Heart right ventricle (tissue), 16 donors: ENCODE data around the gene PKIG. TPM values are rescaled to one million over a fixed set of nuclear protein-coding genes. Genes with fewer than 3 reads are reported as not detected.

Experiments used
- ATAC-seq, 8 donors: fragments of 200-7000 bp; cut with Tn5 transposase; one replicate each; pipeline ENCODE4 v1.9.1; 2020; ENCODE audit warnings: mild to moderate bottlenecking in 8 of 8, moderate library complexity in 8 of 8, moderate number of reproducible peaks in 1 of 8
- DNase-seq, 2 donors: peaks; one replicate each; pipeline ENCODE4 v3.0.0-alpha.2; 2020
- H3K27ac ChIP-seq, 10 donors: fragments of 200-600 bp; sonication (generic) in 2 of 10; one replicate each; pipeline versions ENCODE4 v1.5.0 to v1.8.0; 2020 to 2022; ENCODE audit warnings: mild to moderate bottlenecking in 3 of 10
- H3K27me3 ChIP-seq, 7 donors: fragments of 200-600 bp; one replicate each; pipeline ENCODE4 v1.8.0; 2021 to 2022; ENCODE audit warnings: mild to moderate bottlenecking in 2 of 7
- H3K36me3 ChIP-seq, 9 donors: fragments of 200-600 bp; sonication (generic) in 1 of 9; one replicate each; pipeline versions ENCODE4 v1.5.0 to v1.8.0; 2020 to 2022; ENCODE audit warnings: mild to moderate bottlenecking in 2 of 9
- H3K4me1 ChIP-seq, 9 donors: fragments of 200-600 bp; sonication (generic) in 1 of 9; one replicate each; pipeline versions ENCODE4 v1.5.0 to v1.8.0; 2020 to 2022; ENCODE audit warnings: mild to moderate bottlenecking in 4 of 9
- H3K4me3 ChIP-seq, 10 donors: fragments of 200-600 bp; sonication (generic) in 2 of 10; one replicate each; pipeline versions ENCODE4 v1.5.0 to v1.8.0; 2020 to 2022; ENCODE audit warnings: mild to moderate bottlenecking in 7 of 10, moderate library complexity in 2 of 10
- H3K9me3 ChIP-seq, 11 donors: fragments of 200-600 bp in 10 of 11; sonication (generic) in 2 of 11; one replicate each; pipeline versions ENCODE4 v1.5.0 to v1.8.0; 2013 to 2022; ENCODE audit warnings: mild to moderate bottlenecking in 2 of 11, control low read depth in 1 of 11, moderate library complexity in 1 of 11
- WGBS, 2 donors: extraction: QIAGEN DNeasy Blood & Tissue Kit; methylation state at CpG; one replicate each; pipeline ENCODE4 v1.1.7; 2013; ENCODE audit warnings: inconsistent platforms in 1 of 2; 5-methylcytosine and 5-hydroxymethylcytosine counted together
- intact Hi-C, 10 donors: fragments of 100-400 bp; cut with DNase I; formaldehyde crosslinking; loops; one replicate each; pipeline versions ENCODE4 v1.11.1 to v1.14.2; 2022
- polyA plus RNA-seq, 2 donors: library from polyadenylated mRNA; stranded (reverse); fragments of 200-250 nt; gene quantifications; one replicate each; pipeline ENCODE4 v1.2.3, GENCODE V29; 2013
- total RNA-seq, 10 donors: library from RNA; stranded (reverse); fragmentation: NEBNext Ultra II Directional in 3 of 10; extraction: Animal tissue kit (Norgen Biotek cat#: 25700) in 3 of 10; gene quantifications; one replicate each; pipeline versions ENCODE4 v1.2.1 to v1.2.4, GENCODE V29; 2021 to 2023
- TF ChIP-seq, protein P1 (sequence below), 9 donors: fragments of 200-600 bp; sonication (generic) in 2 of 9; IDR thresholded peaks; one replicate each; pipeline versions ENCODE4 v1.5.0 to v1.8.0; 2021 to 2022; ENCODE audit warnings: antibody characterized with exemption in 9 of 9, mild to moderate bottlenecking in 5 of 9, moderate library complexity in 1 of 9
- donor health status: Arrhythmogenic right ventricular cardiomyopathy.
- donor health status: ischemic (EF 13 %, LVEDD 7.1; RV severe dilation, severe dysfunction).
- donor health status: healthy with polysubstance abuse.
- donor health status: DM: no; HTN: yes; CAD: no.
- donor health status: DM: no; HTN: no; CAD: no.
- donor health status: ischemic (EF 25% LVEDD 6.9; RV normal size, moderate dysfunction).
- donor health status: ischemic (EF 25% LVEDD 5.7; RV mildly dilated, moderate dysfunction).
- donor health status: healthy.
- donor health status: DM: yes; HTN: yes; CAD: no.
- donor health status: Ischemic cardiomyopathy.
- donor health status: ischemic (EF 35%, LVEDD 5.7; RV mildly dilated, moderate dysfunction).
- donor health status: nonischemic (EF 11% LVEDD 7.7; RV severe dilation, severe dysfunction).
- donor health status: DM: yes; HTN: yes; CAD: no.
- donor health status: PGD.
- donor health status: ischemic (EF 29% LVEDD 5.4; RV normal size, mild dysfunction).
- donor health status: nonischemic (EF 23%, LVEDD 6.1; RV moderate dilation, normal function).

The PKIG gene
- total and polyA plus RNA-seq, 12 donors: 155 to 342 (median 210) TPM

DNA sequence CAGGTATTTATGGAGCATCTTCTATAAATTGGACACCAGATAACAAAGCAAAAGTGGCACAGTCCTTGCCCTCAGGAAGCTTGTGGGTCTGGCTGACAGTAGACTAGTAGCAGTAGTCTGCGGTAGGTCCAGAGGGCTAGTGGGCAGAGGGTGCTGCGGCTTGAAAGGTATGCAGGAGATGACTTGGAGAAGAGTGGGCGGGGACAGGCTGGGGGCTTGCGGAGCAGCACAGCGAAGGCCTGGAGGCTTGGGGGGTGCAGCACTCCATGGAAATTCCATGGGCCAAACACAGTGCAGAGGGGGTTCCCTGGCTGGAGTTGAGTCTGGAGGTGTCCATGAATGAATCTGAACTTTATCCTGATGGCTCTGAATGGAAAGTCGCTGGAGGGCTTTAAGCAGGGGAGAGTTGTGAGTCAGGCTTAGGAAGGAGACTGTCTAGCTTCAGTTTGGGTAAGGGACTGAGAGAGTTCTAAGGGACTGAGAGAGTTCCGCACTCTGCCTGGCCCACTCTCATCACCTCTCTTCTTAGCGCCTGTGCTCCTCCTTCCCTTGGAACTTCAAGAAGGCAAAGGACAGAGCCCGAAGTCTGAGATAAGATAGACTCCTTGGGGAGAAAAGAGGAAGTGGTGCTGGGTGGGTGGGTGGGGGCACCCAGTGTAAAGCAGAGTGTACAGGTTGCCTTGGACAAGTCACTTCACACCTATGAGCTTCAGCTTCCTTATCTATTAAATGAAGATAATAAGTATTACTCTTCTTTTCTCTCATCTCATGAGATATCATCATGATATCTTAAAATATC, 8.8 kb downstream of the PKIG start:
- Histone ChIP-seq H3K4me3 (no peak overlapping the region), H3K27me3 (no peaks in the 10 kb centered on the region), H3K27ac (peak overlapping the region in 5 of 10 donors; percentile 22 to 50 (median 32)), H3K36me3 (peaks cover 0 to 48% (median 33%) of the 10 kb centered on the region in 9 donors), H3K4me1 (peaks cover 13 to 96% (median 73%) of the 10 kb centered on the region in 9 donors), H3K9me3 (no peaks in the 10 kb centered on the region)
- WGBS, 2 donors: 82 to 84% methylated on average over 9 of the region's 9 CpGs
- no peak for DNase-seq
- ATAC-seq: no peak
- TF ChIP-seq, protein P1, sequence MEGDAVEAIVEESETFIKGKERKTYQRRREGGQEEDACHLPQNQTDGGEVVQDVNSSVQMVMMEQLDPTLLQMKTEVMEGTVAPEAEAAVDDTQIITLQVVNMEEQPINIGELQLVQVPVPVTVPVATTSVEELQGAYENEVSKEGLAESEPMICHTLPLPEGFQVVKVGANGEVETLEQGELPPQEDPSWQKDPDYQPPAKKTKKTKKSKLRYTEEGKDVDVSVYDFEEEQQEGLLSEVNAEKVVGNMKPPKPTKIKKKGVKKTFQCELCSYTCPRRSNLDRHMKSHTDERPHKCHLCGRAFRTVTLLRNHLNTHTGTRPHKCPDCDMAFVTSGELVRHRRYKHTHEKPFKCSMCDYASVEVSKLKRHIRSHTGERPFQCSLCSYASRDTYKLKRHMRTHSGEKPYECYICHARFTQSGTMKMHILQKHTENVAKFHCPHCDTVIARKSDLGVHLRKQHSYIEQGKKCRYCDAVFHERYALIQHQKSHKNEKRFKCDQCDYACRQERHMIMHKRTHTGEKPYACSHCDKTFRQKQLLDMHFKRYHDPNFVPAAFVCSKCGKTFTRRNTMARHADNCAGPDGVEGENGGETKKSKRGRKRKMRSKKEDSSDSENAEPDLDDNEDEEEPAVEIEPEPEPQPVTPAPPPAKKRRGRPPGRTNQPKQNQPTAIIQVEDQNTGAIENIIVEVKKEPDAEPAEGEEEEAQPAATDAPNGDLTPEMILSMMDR (IDR thresholded peaks at IDR 0.05): no peak
- intact Hi-C loops: no loop called here

DNA sequence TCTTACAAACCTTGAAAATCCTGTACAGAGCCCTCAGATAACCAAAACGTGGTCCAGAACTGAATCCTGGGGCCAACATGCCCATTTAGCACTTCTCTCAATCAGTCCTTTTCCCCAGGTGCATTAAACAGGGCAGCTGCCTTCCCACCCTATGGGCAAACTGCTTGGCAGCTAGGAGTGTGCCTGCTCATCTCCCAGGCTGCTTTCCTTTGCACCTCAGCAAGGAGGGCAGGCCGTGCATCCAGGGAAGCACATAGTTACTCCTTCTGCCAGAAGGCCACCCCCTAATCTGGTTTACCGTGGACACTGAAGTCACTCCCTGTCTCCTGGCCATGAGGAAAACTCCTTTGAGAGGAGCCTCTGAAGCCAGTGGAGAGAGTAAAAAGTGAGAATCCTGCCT, 10.0 kb downstream of the PKIG start:
- peaks cover 0 to 48% (median 33%) of the 10 kb centered on the region in 9 donors for H3K36me3 ChIP-seq
- TF ChIP-seq, protein P1 (IDR thresholded peaks at IDR 0.05): no peak
- ATAC-seq (no peak), DNase-seq (no peak)
- H3K27ac ChIP-seq: peak overlapping the region in 6 of 10 donors; percentile 6 to 50 (median 19)
- H3K4me3 ChIP-seq: no peak overlapping the region
- intact Hi-C loops: no loop called here
- 60 to 70% methylated on average over 3 of the region's 3 CpGs for WGBS, 2 donors
- H3K9me3 ChIP-seq: no peaks in the 10 kb centered on the region
- peaks cover 9 to 96% (median 73%) of the 10 kb centered on the region in 9 donors for H3K4me1 ChIP-seq
- no peaks in the 10 kb centered on the region for H3K27me3 ChIP-seq

DNA sequence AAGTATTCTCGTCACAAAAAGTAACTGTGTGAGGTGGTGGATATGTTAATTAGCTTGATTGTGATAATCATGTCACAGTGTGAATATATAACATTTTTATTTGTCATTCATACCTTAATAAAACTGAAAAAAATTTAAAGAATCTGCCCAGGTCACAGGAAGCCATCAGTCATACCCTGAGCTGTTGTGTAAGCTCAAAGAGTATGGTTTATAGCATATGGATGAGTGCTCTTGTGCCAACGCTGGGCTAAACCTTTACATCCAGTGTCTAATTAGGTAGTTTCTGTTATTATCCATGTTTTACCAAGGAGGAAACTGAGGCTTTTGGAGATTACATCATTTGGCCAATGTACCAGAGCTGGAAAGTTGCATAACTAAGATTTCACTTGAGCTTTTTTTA, 11.4 kb downstream of the PKIG start:
- DNase-seq (no peak), ATAC-seq (no peak)
- Histone ChIP-seq H3K4me1 (peaks cover 18 to 96% (median 74%) of the 10 kb centered on the region in 9 donors), H3K27ac (peak overlapping the region in 9 of 10 donors; percentile 3 to 98 (median 57)), H3K36me3 (peaks cover 0 to 48% (median 33%) of the 10 kb centered on the region in 9 donors), H3K9me3 (no peaks in the 10 kb centered on the region), H3K27me3 (no peaks in the 10 kb centered on the region), H3K4me3 (no peak overlapping the region)
- intact Hi-C loops: no loop called here
- WGBS, 2 donors: 78 to 82% methylated on average over 2 of the region's 2 CpGs
- TF ChIP-seq, protein P1 (IDR thresholded peaks at IDR 0.05): no peak

GRCh38 chr20:44594730-44595129, 12.4 kb downstream of the PKIG start:
- ATAC-seq: peak in 6 of 8 donors; percentile 4 to 36 (median 22)
- Histone ChIP-seq H3K36me3 (peaks cover 0 to 43% (median 30%) of the 10 kb centered on the region in 9 donors), H3K9me3 (no peaks in the 10 kb centered on the region), H3K27me3 (no peaks in the 10 kb centered on the region), H3K27ac (peak overlapping the region in 9 of 10 donors; percentile 24 to 98 (median 61)), H3K4me3 (no peak overlapping the region), H3K4me1 (peaks cover 28 to 96% (median 77%) of the 10 kb centered on the region in 9 donors)
- peak; percentile 48 to 57 for DNase-seq
- intact Hi-C loops: no loop called here
- 7 to 9% methylated on average over 1 of the region's 1 CpG for WGBS, 2 donors
- TF ChIP-seq, protein P1 (IDR thresholded peaks at IDR 0.05): no peak
